Left cardiac atrium (tissue), 4 donors: ENCODE measurements around the gene SULT1C2. TPM values are rescaled to one million over a fixed set of nuclear protein-coding genes. Genes with fewer than 3 reads are reported as not detected.

Experiments used
- ATAC-seq, 2 donors: fragments of 200-7000 bp; cut with Tn5 transposase; one replicate each; pipeline ENCODE4 v1.9.1; 2020; ENCODE audit warnings: mild to moderate bottlenecking in 2 of 2, moderate library complexity in 2 of 2
- DNase-seq: peaks from one replicate; pipeline ENCODE4 v3.0.0-alpha.2; 2020
- intact Hi-C, 2 donors: fragments of 100-400 bp; cut with DNase I; formaldehyde crosslinking; loops; one replicate each; pipeline versions ENCODE4 v1.14.1 to v1.15.1; 2022 to 2023
- total RNA-seq, 2 donors: library from RNA; stranded (reverse); fragmentation: NEBNext Ultra II Directional; extraction: Animal tissue kit (Norgen Biotek cat#: 25700); gene quantifications; one replicate each; pipeline ENCODE4 v1.2.1, GENCODE V29; 2021
- donor health status: DM: no; HTN: yes; CAD: no.
- donor health status: DM: no; HTN: yes; CAD: no; lungs with severe emphysema.
- donor health status: DM: yes; HTN: yes; CAD: no.
- donor health status: Dilated cardiomyopathy.

The SULT1C2 gene
- total RNA-seq, 2 donors from 2014 or later = 0.24 to 0.86 TPM

- ATAC-seq (no peak), DNase-seq (no peak)
- intact Hi-C loops = no loop called here
These were observed 3.1 kb upstream of the SULT1C2 start for GRCh38 chr2:108285616-108286015.

- DNase-seq (no peak), ATAC-seq (no peak)
- intact Hi-C loops = no loop called here
These were observed 1.5 kb upstream of the SULT1C2 start for GRCh38 chr2:108287169-108287568.

- DNase-seq (no peak), ATAC-seq (no peak)
- intact Hi-C loops = no loop called here
These were observed 5.2 kb downstream of the SULT1C2 start for GRCh38 chr2:108293850-108294249.

- intact Hi-C loops = no loop called here
- DNase-seq (no peak), ATAC-seq (no peak)
These were observed 8.9 kb downstream of the SULT1C2 start for GRCh38 chr2:108297436-108298141.

- intact Hi-C loops = no loop called here
- DNase-seq (no peak), ATAC-seq (no peak)
These were observed 12.9 kb downstream of the SULT1C2 start for GRCh38 chr2:108301558-108301957.

- intact Hi-C loops = no loop called here
- DNase-seq = no peak
- ATAC-seq = no peak
These were observed 16.3 kb downstream of the SULT1C2 start for GRCh38 chr2:108304975-108305374.

GRCh38 chr2:108305901-108306300 lies 17.2 kb downstream of the SULT1C2 start:
- no peak for ATAC-seq
- DNase-seq = no peak
- intact Hi-C loops = no loop called here

GRCh38 chr2:108309903-108310302 lies 21.2 kb downstream of the SULT1C2 start:
- ATAC-seq = no peak
- no peak for DNase-seq
- intact Hi-C loops = no loop called here

- DNase-seq (no peak), ATAC-seq (no peak)
- intact Hi-C loops = no loop called here
These were observed 26.0 kb downstream of the SULT1C2 start for GRCh38 chr2:108314586-108315296.

- ATAC-seq (no peak), DNase-seq (no peak)
- intact Hi-C loops = no loop called here
These were observed 26.8 kb downstream of the SULT1C2 start for GRCh38 chr2:108315444-108315934.

GRCh38 chr2:108316033-108316432 lies 27.3 kb downstream of the SULT1C2 start:
- DNase-seq = no peak
- intact Hi-C loops = no loop called here
- no peak for ATAC-seq

- no peak for DNase-seq
- intact Hi-C loops = no loop called here
- peak in 1 of 2 donors; percentile 40 for ATAC-seq
These were observed 28.0 kb downstream of the SULT1C2 start for GRCh38 chr2:108316461-108317258.

GRCh38 chr2:108320326-108320922 lies 31.7 kb downstream of the SULT1C2 start:
- no peak for ATAC-seq
- no peak for DNase-seq
- intact Hi-C loops = no loop called here

- intact Hi-C loops = no loop called here
- no peak for DNase-seq
These were observed 34.9 kb downstream of the SULT1C2 start for GRCh38 chr2:108323619-108324018.

GRCh38 chr2:108324531-108325255 lies 36.0 kb downstream of the SULT1C2 start:
- DNase-seq = no peak
- intact Hi-C loops = no loop called here
- ATAC-seq = no peak

More at GRCh38 chr2:108323619-108324018, 34.9 kb downstream of the SULT1C2 start:
- no peak for ATAC-seq

- ATAC-seq (peak in 1 of 2 donors; percentile 15), DNase-seq (no peak)
- intact Hi-C loops = no loop called here
These were observed 37.1 kb downstream of the SULT1C2 start for GRCh38 chr2:108325756-108326155.

- intact Hi-C loops = no loop called here
- ATAC-seq (no peak), DNase-seq (no peak)
These were observed 41.1 kb downstream of the SULT1C2 start for GRCh38 chr2:108329771-108330170.

- intact Hi-C loops = no loop called here
- DNase-seq (no peak), ATAC-seq (no peak)
These were observed 42.3 kb downstream of the SULT1C2 start for GRCh38 chr2:108330979-108331378.

GRCh38 chr2:108345951-108346350 lies 57.3 kb downstream of the SULT1C2 start:
- intact Hi-C loops = no loop called here
- DNase-seq = no peak
- ATAC-seq = no peak
